Psoas muscle (tissue), 8 donors: ENCODE measurements around the gene HIPK3. TPM values are rescaled to one million over a fixed set of nuclear protein-coding genes. Genes with fewer than 3 reads are reported as not detected.
"Not testable (repeated sequence)": the region's sequence is repeated elsewhere in the genome, so short reads cannot be mapped to it uniquely, and the experiment has no call there.

ENCODE experiments used
- ATAC-seq, 4 donors: fragments of 200-7000 bp; cut with Tn5 transposase; one replicate each; pipeline ENCODE4 v1.9.1; 2020; ENCODE audit warnings: moderate library complexity in 3 of 4, mild to moderate bottlenecking in 2 of 4
- DNase-seq, 2 donors: peaks; one replicate each; pipeline ENCODE4 v3.0.0-alpha.2; 2020
- H3K27ac ChIP-seq: fragments of 200-600 bp; one replicate; pipeline ENCODE4 v1.8.0; 2022
- H3K27me3 ChIP-seq, 3 donors: fragments of 200-600 bp in 1 of 3; one replicate each; pipeline versions ENCODE4 v1.6.1 to v1.8.0; 2013 to 2022; ENCODE audit warnings: low read length in 2 of 3, mild to moderate bottlenecking in 2 of 3, moderate library complexity in 1 of 3; ENCODE audit not compliant: insufficient read depth in 3 of 3
- H3K36me3 ChIP-seq, 2 donors: fragments of 200-600 bp in 1 of 2; one replicate each; pipeline versions ENCODE4 v1.6.1 to v1.8.0; 2013 to 2022; ENCODE audit warnings: low read depth in 1 of 2, mild to moderate bottlenecking in 1 of 2, moderate library complexity in 1 of 2; ENCODE audit not compliant: insufficient read depth in 1 of 2
- H3K4me1 ChIP-seq: fragments of 200-600 bp; one replicate; pipeline ENCODE4 v1.8.0; 2022
- H3K4me3 ChIP-seq: fragments of 200-600 bp; one replicate; pipeline ENCODE4 v1.8.0; 2022; ENCODE audit warnings: mild to moderate bottlenecking
- H3K9me3 ChIP-seq: fragments of 200-600 bp; one replicate; pipeline ENCODE4 v1.8.0; 2022
- WGBS, 3 donors: extraction: QIAGEN DNeasy Blood & Tissue Kit; methylation state at CpG; one replicate each; pipeline versions ENCODE4 v1.1.6 to v1.1.7; 2013; 5-methylcytosine and 5-hydroxymethylcytosine counted together
- intact Hi-C, 2 donors: fragments of 100-400 bp; cut with DNase I; formaldehyde crosslinking; loops; one replicate each; pipeline versions ENCODE4 v1.11.0 to v1.14.2; 2022
- polyA plus RNA-seq, 3 donors: library from polyadenylated mRNA; stranded (reverse); fragments of 200-250 nt; gene quantifications; one replicate each; pipeline ENCODE4 v1.2.3, GENCODE V29; 2013
- total RNA-seq, 4 donors: library from RNA; stranded (reverse); fragmentation: NEBNext Ultra II Directional in 2 of 4; extraction: Animal tissue kit (Norgen Biotek cat#: 25700) in 2 of 4; gene quantifications; one replicate each; pipeline versions ENCODE4 v1.2.1 to v1.2.4, GENCODE V29; 2021 to 2023
- TF ChIP-seq, protein P1 (sequence below): fragments of 200-600 bp; IDR thresholded peaks from one replicate; pipeline ENCODE4 v1.8.0; 2022; ENCODE audit warnings: antibody characterized with exemption
- donor health status: healthy with polysubstance abuse.
- donor health status: DM: no; HTN: no; CAD: no; lungs with moderate emphysema.
- donor health status: Bipolar disorder and iron deficiency.
- donor health status: healthy.
- donor health status: DM: yes; HTN: yes; CAD: no.
- donor health status: DM: no; HTN: no; CAD: no.
- donor health status: DM: no; HTN: no; CAD: no.
- donor health status: DM: yes; HTN: yes; CAD: no.

The HIPK3 gene
- total and polyA plus RNA-seq, 7 donors = 7.8 to 155 (median 119) TPM

DNA sequence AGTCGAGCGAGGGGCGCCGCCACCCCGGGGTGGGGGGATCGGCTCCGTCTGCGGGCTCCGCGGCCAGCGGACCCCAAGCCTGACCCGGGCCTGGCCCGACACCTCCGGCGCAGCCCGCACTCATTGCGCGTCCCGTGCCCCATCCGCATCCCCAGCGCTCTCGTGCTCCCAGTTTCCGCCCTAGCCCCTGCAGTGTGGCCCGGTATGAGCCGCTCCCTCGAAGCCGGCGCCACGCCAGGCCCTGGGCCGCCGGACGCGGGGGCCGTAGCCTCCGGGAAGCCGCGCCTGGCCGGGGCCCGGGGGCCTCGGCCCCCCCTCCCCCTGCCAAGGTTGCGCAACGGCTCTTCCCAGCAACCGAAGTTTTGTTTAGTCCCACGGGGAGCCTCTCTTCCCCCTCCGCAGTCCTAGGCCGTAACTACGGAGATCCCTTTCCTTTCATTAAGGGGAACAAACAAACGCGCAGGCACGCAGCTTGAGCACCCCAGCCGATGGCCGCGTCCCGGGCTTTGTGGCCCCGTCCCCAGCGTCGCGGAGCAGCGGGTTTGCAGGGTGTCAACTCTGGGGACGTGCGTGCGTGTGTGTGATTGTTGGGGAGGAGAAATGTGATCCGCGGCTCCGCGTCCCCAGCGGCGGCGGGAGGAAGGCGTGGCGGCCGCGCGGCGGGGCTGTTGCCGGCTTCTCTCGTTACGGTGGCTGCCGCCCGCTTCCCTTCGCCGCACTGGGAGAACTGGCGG lies 883 bp downstream of the HIPK3 start:
- intact Hi-C loops = loop anchor here (1.0 to 5.0 kb wide), 3 partner anchors 33 to 96 kb away; partner anchors contain the start of gene CSTF3 (in 2 of the 2)
- 0% methylated on average over 60 to 83 of the region's 83 CpGs for WGBS, 3 donors

DNA sequence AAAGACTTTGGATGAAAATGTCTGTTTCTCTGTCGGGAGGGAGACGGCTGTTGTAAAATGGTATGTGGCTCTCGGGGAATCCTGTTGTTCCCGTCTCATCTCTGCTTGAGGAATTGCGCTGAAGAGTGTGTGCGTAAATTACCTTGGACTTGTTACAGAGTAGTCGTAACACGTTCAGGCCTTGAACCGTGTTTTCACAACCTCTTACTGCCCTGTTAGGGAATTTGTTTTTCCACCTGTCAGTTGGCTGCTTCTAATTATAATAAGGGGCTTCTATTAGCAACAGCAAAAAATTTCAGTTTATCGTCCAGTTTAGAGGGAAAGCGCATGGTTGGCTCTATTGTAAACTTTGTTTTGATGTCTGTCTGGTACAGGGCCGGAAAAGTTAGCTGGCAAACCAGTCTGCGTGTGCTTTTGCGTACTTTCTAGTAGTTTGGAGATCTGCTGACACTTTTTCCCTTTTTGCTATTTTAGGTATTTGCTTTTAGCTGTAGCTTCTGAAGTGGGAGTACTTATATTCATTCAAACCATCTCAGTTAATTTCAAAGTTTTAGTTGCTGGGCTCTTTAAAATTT lies 1.5 kb downstream of the HIPK3 start:
- Histone ChIP-seq H3K9me3 (no peaks in the 10 kb centered on the region), H3K27me3 (no peaks in the 10 kb centered on the region), H3K36me3 (no peaks in the 10 kb centered on the region), H3K27ac (peak overlapping the region; percentile 100), H3K4me3 (peak overlapping the region; percentile 95), H3K4me1 (peaks cover 46% of the 10 kb centered on the region)
- DNase-seq (no peak), ATAC-seq (peak; percentile 45 to 65 (median 62))
- 0% methylated on average over 14 of the region's 14 CpGs for WGBS, 3 donors
- TF ChIP-seq, protein P1, sequence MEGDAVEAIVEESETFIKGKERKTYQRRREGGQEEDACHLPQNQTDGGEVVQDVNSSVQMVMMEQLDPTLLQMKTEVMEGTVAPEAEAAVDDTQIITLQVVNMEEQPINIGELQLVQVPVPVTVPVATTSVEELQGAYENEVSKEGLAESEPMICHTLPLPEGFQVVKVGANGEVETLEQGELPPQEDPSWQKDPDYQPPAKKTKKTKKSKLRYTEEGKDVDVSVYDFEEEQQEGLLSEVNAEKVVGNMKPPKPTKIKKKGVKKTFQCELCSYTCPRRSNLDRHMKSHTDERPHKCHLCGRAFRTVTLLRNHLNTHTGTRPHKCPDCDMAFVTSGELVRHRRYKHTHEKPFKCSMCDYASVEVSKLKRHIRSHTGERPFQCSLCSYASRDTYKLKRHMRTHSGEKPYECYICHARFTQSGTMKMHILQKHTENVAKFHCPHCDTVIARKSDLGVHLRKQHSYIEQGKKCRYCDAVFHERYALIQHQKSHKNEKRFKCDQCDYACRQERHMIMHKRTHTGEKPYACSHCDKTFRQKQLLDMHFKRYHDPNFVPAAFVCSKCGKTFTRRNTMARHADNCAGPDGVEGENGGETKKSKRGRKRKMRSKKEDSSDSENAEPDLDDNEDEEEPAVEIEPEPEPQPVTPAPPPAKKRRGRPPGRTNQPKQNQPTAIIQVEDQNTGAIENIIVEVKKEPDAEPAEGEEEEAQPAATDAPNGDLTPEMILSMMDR = no peak
- intact Hi-C loops = loop anchor here (1.0 to 5.0 kb wide), 3 partner anchors 33 to 96 kb away; partner anchors contain the start of gene CSTF3 (in 2 of the 2)

More for the DNA sequence above, 883 bp downstream of the HIPK3 start:
- Histone ChIP-seq H3K4me3 (peak overlapping the region; percentile 95), H3K27me3 (no peaks in the 10 kb centered on the region), H3K9me3 (no peaks in the 10 kb centered on the region), H3K4me1 (peaks cover 39% of the 10 kb centered on the region), H3K27ac (peak overlapping the region; percentile 100), H3K36me3 (no peaks in the 10 kb centered on the region)
- peak; percentile 82 to 88 (median 84) for ATAC-seq
- peak; percentile 90 to 94 for DNase-seq
- TF ChIP-seq, protein P1 = peak; percentile 36

DNA sequence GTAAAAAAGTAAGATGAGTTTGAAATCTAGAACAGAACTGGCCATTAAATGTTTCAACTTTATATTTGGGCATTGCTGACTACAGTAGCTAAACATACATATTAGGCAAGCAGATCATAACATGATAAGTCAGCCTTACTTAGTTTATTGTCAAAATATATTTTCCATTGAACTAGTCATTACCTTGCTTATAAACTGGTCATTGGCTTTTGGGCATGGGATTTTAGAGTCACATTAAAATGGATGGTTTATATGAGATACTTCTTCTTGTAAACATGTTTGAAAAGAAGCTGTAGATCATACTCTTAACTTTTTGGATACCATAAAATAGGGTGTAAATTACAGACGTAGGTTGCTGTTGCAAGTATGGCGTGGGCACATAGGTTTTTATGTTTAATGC lies 2.7 kb downstream of the HIPK3 start:
- DNase-seq (no peak), ATAC-seq (no peak)
- TF ChIP-seq, protein P1 = no peak
- 9 to 13% (median 12%) methylated on average over 2 of the region's 2 CpGs for WGBS, 3 donors
- Histone ChIP-seq H3K36me3 (no peaks in the 10 kb centered on the region), H3K27me3 (no peaks in the 10 kb centered on the region), H3K4me1 (peaks cover 57% of the 10 kb centered on the region), H3K4me3 (peak overlapping the region; percentile 95), H3K9me3 (no peaks in the 10 kb centered on the region), H3K27ac (peak overlapping the region; percentile 100)
- intact Hi-C loops = loop anchor here (5.0 kb wide), 2 partner anchors 67 to 98 kb away; partner anchors contain the start of gene CSTF3 (in 2 of the 2)

DNA sequence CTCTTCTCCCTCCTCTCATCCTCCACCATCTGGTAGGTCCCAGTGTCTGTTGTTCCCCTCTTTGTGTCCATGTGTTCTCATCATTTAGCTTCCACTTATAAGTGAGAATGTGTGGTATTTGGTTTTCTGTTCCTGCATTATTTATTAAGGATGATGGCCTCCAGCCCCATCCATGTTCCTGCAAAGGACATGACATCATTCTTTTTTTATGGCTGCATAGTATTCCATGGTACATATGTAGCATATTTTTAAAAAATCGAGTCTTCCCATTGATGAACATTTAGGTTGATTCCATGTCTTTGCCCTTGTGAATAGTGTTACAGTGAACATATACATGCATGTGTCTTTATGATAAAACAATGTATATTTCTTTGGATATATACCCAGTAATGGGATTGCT lies 4.2 kb downstream of the HIPK3 start:
- ATAC-seq, H3K27me3 ChIP-seq, DNase-seq, H3K9me3 ChIP-seq, intact Hi-C loops, H3K36me3 ChIP-seq: not testable (repeated sequence)
- peak overlapping the region; percentile 17 for H3K4me3 ChIP-seq
- 73 to 86% (median 84%) methylated on average over 1 of the region's 1 CpG for WGBS, 3 donors
- peak overlapping the region; percentile 100 for H3K27ac ChIP-seq
- peaks cover 66% of the 10 kb centered on the region for H3K4me1 ChIP-seq

DNA sequence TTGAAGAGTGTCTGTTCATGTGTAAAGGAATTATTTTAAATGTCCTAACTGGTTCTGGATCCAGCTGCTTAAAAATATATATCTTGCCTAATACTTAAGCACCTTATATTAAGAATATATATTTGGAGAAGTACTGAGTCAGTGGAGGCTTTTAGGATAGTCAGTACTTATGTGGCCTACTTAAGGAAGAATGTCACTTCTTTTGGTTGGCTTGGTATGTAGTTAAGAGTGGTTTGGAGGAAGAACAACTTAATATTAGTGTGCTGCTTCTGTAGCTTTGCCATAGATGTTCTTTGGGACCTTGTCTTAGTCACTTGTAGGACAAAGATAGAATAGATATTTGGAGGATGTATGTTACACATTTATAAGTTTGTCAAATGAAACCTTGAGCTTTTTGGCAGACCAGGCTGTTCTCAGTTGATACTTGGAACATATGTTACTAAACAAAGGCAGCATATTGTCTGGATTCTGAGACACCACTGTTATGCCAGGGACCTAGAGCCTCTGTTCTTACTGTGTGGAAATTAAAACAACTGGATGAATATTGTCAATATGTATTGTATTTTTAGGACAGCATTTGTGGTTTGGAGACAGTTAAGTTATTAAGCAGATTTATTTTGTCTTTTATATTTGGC lies 4.9 kb downstream of the HIPK3 start:
- intact Hi-C loops = no loop called here
- H3K9me3 ChIP-seq = no peaks in the 10 kb centered on the region
- H3K27me3 ChIP-seq = no peaks in the 10 kb centered on the region
- H3K27ac ChIP-seq = peak overlapping the region; percentile 100
- TF ChIP-seq, protein P1 = no peak
- ATAC-seq (no peak), DNase-seq (no peak)
- no peaks in the 10 kb centered on the region for H3K36me3 ChIP-seq
- H3K4me3 ChIP-seq = peak overlapping the region; percentile 17
- H3K4me1 ChIP-seq = peaks cover 69% of the 10 kb centered on the region
